ENCODE results near the gene ANKS6.

Gene ANKS6

GRCh38 chr9:98793031-98793430, 3.3 kb downstream of the ANKS6 start:
- in situ Hi-C loops (cut with HindIII; ENCODE audit: low sequenced_read_pairs) = no loop called here

GRCh38 chr9:98791608-98792490, 4.5 kb downstream of the ANKS6 start:
- in situ Hi-C loops (cut with HindIII; ENCODE audit: low sequenced_read_pairs) = no loop called here

GRCh38 chr9:98790842-98791607, 5.3 kb downstream of the ANKS6 start:
- in situ Hi-C loops (cut with HindIII; ENCODE audit: low sequenced_read_pairs) = no loop called here

GRCh38 chr9:98790134-98790841, 6.1 kb downstream of the ANKS6 start:
- in situ Hi-C loops (cut with HindIII; ENCODE audit: low sequenced_read_pairs) = no loop called here

- in situ Hi-C loops (cut with HindIII; ENCODE audit: low sequenced_read_pairs) = no loop called here
Measured at GRCh38 chr9:98789483-98790133, 6.7 kb downstream of the ANKS6 start.

- in situ Hi-C loops (cut with HindIII; ENCODE audit: low sequenced_read_pairs) = no loop called here
Measured at GRCh38 chr9:98787766-98788335, 8.5 kb downstream of the ANKS6 start.

- in situ Hi-C loops (cut with HindIII; ENCODE audit: low sequenced_read_pairs) = no loop called here
Measured at GRCh38 chr9:98786750-98787510, 9.4 kb downstream of the ANKS6 start.

GRCh38 chr9:98784831-98785806, 11.2 kb downstream of the ANKS6 start:
- in situ Hi-C loops (cut with HindIII; ENCODE audit: low sequenced_read_pairs) = no loop called here

- in situ Hi-C loops (cut with HindIII; ENCODE audit: low sequenced_read_pairs) = no loop called here
Measured at GRCh38 chr9:98783518-98784226, 12.7 kb downstream of the ANKS6 start.

GRCh38 chr9:98781588-98782383, 14.6 kb downstream of the ANKS6 start:
- in situ Hi-C loops (cut with HindIII; ENCODE audit: low sequenced_read_pairs) = no loop called here

GRCh38 chr9:98780059-98780749, 16.2 kb downstream of the ANKS6 start:
- in situ Hi-C loops (cut with HindIII; ENCODE audit: low sequenced_read_pairs) = no loop called here

- in situ Hi-C loops (cut with HindIII; ENCODE audit: low sequenced_read_pairs) = no loop called here
Measured at GRCh38 chr9:98778711-98779530, 17.4 kb downstream of the ANKS6 start.

GRCh38 chr9:98778251-98778650, 18.1 kb downstream of the ANKS6 start:
- in situ Hi-C loops (cut with HindIII; ENCODE audit: low sequenced_read_pairs) = no loop called here

- in situ Hi-C loops (cut with HindIII; ENCODE audit: low sequenced_read_pairs) = no loop called here
Measured at GRCh38 chr9:98777618-98778017, 18.7 kb downstream of the ANKS6 start.

- in situ Hi-C loops (cut with HindIII; ENCODE audit: low sequenced_read_pairs) = no loop called here
Measured at GRCh38 chr9:98775831-98776441, 20.4 kb downstream of the ANKS6 start.

Measured in DLD1 (cell line).